GM12878 (cell line): ENCODE data around the gene NEU4. TPM values are rescaled to one million over a fixed set of nuclear protein-coding genes. Genes with fewer than 3 reads are reported as not detected.

Experiments
- ASH2L ChIP-seq: fragments of 300-600, 200-600 bp; sonication (generic); IDR thresholded peaks from 2 replicates; pipeline ENCODE4 v1.6.1; 2017; ENCODE audit warnings: low read depth, mild to moderate bottlenecking, borderline replicate concordance
- ATF2 ChIP-seq: IDR thresholded peaks from 2 replicates; pipeline ENCODE4 v1.6.1; 2012; ENCODE audit warnings: low read length, inconsistent platforms
- BACH1 ChIP-seq: fragments of 450-650 bp; IDR thresholded peaks from 2 replicates; pipeline ENCODE4 v1.6.1; 2017; ENCODE audit warnings: mild to moderate bottlenecking, borderline replicate concordance
- BRCA1 ChIP-seq: IDR thresholded peaks from 2 replicates; pipeline ENCODE4 v1.6.1; 2011; ENCODE audit warnings: low read depth, low read length, improper control_type of control experiment
- CBX5 ChIP-seq: sonication (generic); IDR thresholded peaks from 2 replicates; pipeline ENCODE4 v1.6.1; 2016; ENCODE audit warnings: low read depth, moderate library complexity, mild to moderate bottlenecking, inconsistent platforms
- EED ChIP-seq: sonication (generic); IDR thresholded peaks from 2 replicates; pipeline ENCODE4 v1.6.1; 2016; ENCODE audit warnings: antibody characterized with exemption, low read depth
- EGR1 ChIP-seq, 2 experiments: IDR thresholded peaks; 1 replicate in 1 of 2; 2 replicates in 1 of 2; pipeline ENCODE4 v1.6.1; 2011 to 2012; ENCODE audit warnings: low read depth in 2 of 2, low read length in 2 of 2, borderline replicate concordance in 1 of 2, mild to moderate bottlenecking in 1 of 2, moderate library complexity in 1 of 2
- EP300 ChIP-seq, 2 experiments: fragments of 150-350 bp in 1 of 2; IDR thresholded peaks; 2 replicates each; pipeline ENCODE4 v1.6.1; 2011 to 2012; ENCODE audit warnings: low read depth in 2 of 2, low read length in 2 of 2, borderline replicate concordance in 1 of 2, improper control_type of control experiment in 1 of 2, inconsistent platforms in 1 of 2; ENCODE audit not compliant: control insufficient read depth in 1 of 2
- ETV6 ChIP-seq, 2 experiments: fragments of 450-650 bp in 1 of 2; IDR thresholded peaks in 1 of 2; conservative IDR thresholded peaks in 1 of 2; 2 replicates each; pipeline ENCODE4 v1.6.1; 2014; ENCODE audit warnings: antibody characterized with exemption in 1 of 2, borderline replicate concordance in 1 of 2, low read depth in 1 of 2, mild to moderate bottlenecking in 1 of 2, moderate library complexity in 1 of 2
- GABPA ChIP-seq: IDR thresholded peaks from 2 replicates; pipeline ENCODE4 v1.6.1; 2014; ENCODE audit warnings: antibody characterized with exemption, low read depth, mild to moderate bottlenecking, inconsistent platforms
- HSF1 ChIP-seq: fragments of 150-350 bp; IDR thresholded peaks from 2 replicates; pipeline ENCODE4 v1.6.1; 2014; ENCODE audit warnings: mild to moderate bottlenecking, low read depth, low read length
- IKZF1 ChIP-seq: fragments of 450-650 bp; conservative IDR thresholded peaks from 2 replicates; pipeline ENCODE4 v1.6.1; 2017; ENCODE audit warnings: antibody characterized with exemption, mild to moderate bottlenecking
- IRF4 ChIP-seq: IDR thresholded peaks from 2 replicates; pipeline ENCODE4 v1.6.1; 2011; ENCODE audit warnings: low read depth, low read length
- JUND ChIP-seq: IDR thresholded peaks from 2 replicates; pipeline ENCODE4 v1.6.1; 2012; ENCODE audit warnings: low read depth, mild to moderate bottlenecking, low read length, improper control_type of control experiment, moderate library complexity
- KLF5 ChIP-seq: fragments of 450-650 bp; IDR thresholded peaks from 2 replicates; pipeline ENCODE4 v1.6.1; 2014; ENCODE audit warnings: mild to moderate bottlenecking; ENCODE audit not compliant: partially characterized antibody
- MEF2A ChIP-seq: IDR thresholded peaks from 2 replicates; pipeline ENCODE4 v1.6.1; 2011; ENCODE audit warnings: low read depth, mild to moderate bottlenecking, low read length, moderate library complexity; ENCODE audit not compliant: insufficient read depth
- NR2F1 ChIP-seq: fragments of 450-650 bp; conservative IDR thresholded peaks from 2 replicates; pipeline ENCODE4 v1.6.1; 2017; ENCODE audit warnings: mild to moderate bottlenecking
- RELB ChIP-seq: fragments of 450-650 bp; IDR thresholded peaks from 2 replicates; pipeline ENCODE4 v1.6.1; 2017; ENCODE audit warnings: low read depth, mild to moderate bottlenecking, moderate library complexity
- SPI1 ChIP-seq: IDR thresholded peaks from 2 replicates; pipeline ENCODE4 v1.6.1; 2011; ENCODE audit warnings: low read depth, mild to moderate bottlenecking, low read length, moderate library complexity, borderline replicate concordance; ENCODE audit not compliant: insufficient read depth
- SRF ChIP-seq, 2 experiments: IDR thresholded peaks; 2 replicates each; pipeline ENCODE4 v1.6.1; 2011; ENCODE audit warnings: low read depth in 2 of 2, low read length in 2 of 2, mild to moderate bottlenecking in 1 of 2, moderate library complexity in 1 of 2
- ZBTB11 ChIP-seq: fragments of 450-650 bp; formaldehyde crosslinking; IDR thresholded peaks from 2 replicates; pipeline ENCODE4 v1.5.0; 2022; ENCODE audit warnings: mild to moderate bottlenecking, missing genetic modification characterization
- ZNF207 ChIP-seq: fragments of 450-650 bp; IDR thresholded peaks from 2 replicates; pipeline ENCODE4 v1.6.1; 2014; ENCODE audit warnings: antibody characterized with exemption, mild to moderate bottlenecking, borderline replicate concordance
- ZNF622 ChIP-seq: fragments of 450-650 bp; IDR thresholded peaks from 2 replicates; pipeline ENCODE4 v1.6.1; 2017; ENCODE audit warnings: mild to moderate bottlenecking, inconsistent platforms
- polyA plus RNA-seq, 11 experiments: library from polyadenylated mRNA; depleted of rRNA in 4 of 11; unstranded in 6 of 11; stranded (reverse) in 5 of 11; fragments of >200 nt; fragmentation: Nextera tagmentation in 4 of 11; fragmentation: Illumina TruSeq in 1 of 11; extraction: Ambion mirVana in 4 of 11; extraction: Trizol in 1 of 11; gene quantifications; 1 replicate in 1 of 11; 2 replicates in 10 of 11; pipeline versions ENCODE4 v1.2.1 to v1.2.3, GENCODE V29; 2011 to 2016; ENCODE audit warnings: inconsistent platforms in 2 of 11, missing spikeins in 2 of 11, low read depth in 1 of 11
- total RNA-seq, 4 experiments: library from RNA; depleted of rRNA in 3 of 4; stranded (reverse); fragments of >200 nt in 3 of 4; fragmentation: Illumina TruSeq in 1 of 4; extraction: Trizol in 1 of 4; gene quantifications; 2 replicates each; pipeline versions ENCODE4 v1.2.1 to v1.2.3, GENCODE V29; 2013 to 2021

The NEU4 gene
- total and polyA plus RNA-seq, 10 of the 15 experiments (the other 5 are each of a cell fraction or from before 2014, with no cell fraction given), result 0.01 to 0.28 (median 0.14) TPM; not detected in 5

GRCh38 chr2:241788572-241788971 is 20.4 kb upstream of the NEU4 start (continued):
- TF ChIP-seq EGR1 (IDR thresholded peaks at IDR 0.05; ENCODE audit: borderline replicate concordance in 1 of 2, low read depth in 2 of 2, low read length in 2 of 2) (no peak), JUND (no peak), IKZF1 (peak; percentile 38), ATF2 (peak; percentile 67), RELB (no peak), ZBTB11 (CRISPR knock-in tag) (no peak), ZNF207 (no peak), BACH1 (no peak), ZNF622 (no peak), EED (peak; percentile 82; the same call in 1 of the 2 replicates), MEF2A (peak; percentile 81), NR2F1 (peak; percentile 74), BRCA1 (no peak), KLF5 (peak; percentile 78), HSF1 (no peak), SRF (IDR thresholded peaks at IDR 0.05; ENCODE audit: low read depth in 2 of 2, low read length in 2 of 2) (0 out of 4 replicates have a peak, but pooled peaks of 1 of the 2 experiments have one; percentile 2), EP300 (IDR thresholded peaks at IDR 0.05; ENCODE audit: borderline replicate concordance in 1 of 2, control insufficient read depth in 1 of 2, low read depth in 2 of 2, low read length in 2 of 2) (peak in 1 of 2 experiments; percentile 71; a peak in 2 of 4 replicates), ASH2L (no peak), ETV6 (conservative IDR thresholded peaks at IDR 0.05 in 1 of 2, IDR thresholded peaks at IDR 0.05 in 1 of 2; ENCODE audit: borderline replicate concordance in 1 of 2, low read depth in 1 of 2) (0 out of 4 replicates have a peak, but pooled peaks of 1 of the 2 experiments have one; percentile 32), IRF4 (0 out of 2 replicates have a peak, but pooled peaks have one; percentile 41), SPI1 (peak; percentile 84), GABPA (0 out of 2 replicates have a peak, but pooled peaks have one; percentile 11), CBX5 (no peak)
